ENCODE results near the gene S1PR4. TPM values are rescaled to one million over a fixed set of nuclear protein-coding genes. Genes with fewer than 3 reads are reported as not detected.

Gene S1PR4
- total and polyA plus RNA-seq, 2 of the 13 experiments (the other 11 are each of a cell fraction or from before 2014, with no cell fraction given): 0.07 to 0.09 TPM

DNA sequence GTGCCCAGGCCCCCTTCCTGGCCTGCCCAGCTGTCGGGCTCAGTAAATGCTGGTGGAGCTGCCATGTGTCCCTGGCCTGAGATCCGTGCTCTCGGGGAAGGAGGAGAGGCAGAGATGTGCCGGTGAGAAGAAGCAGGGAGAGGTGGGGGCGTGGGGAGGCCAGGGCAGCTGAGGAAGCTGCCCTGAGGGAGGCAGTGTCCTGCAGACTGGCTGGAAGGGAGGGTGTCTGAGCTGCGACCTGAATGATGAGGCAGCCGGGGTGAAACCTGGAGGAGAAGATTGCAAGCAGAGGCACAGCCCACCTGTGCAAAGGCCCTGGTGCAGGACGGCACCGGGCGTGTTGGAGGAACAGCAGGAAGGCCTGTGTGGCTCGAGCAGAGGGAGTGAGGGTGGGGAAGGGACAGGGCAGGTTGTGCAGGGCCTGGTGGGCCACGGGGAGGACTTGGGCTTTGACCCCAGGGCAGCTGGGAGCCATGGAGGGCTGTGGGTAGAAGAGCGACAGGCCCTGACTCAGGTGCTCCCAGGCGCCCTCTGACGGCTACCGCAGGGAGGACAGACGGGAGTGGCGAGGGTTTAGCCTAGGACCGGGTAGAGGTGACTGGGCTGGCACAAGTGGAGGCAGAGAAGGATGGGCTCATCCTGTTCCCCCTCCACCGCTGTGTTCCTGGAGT is 31.9 kb downstream of the S1PR4 start (continued):
- TF ChIP-seq NFIB (CRISPR knock-in tag; IDR thresholded peaks at IDR 0.05; ENCODE audit: borderline replicate concordance): no peak
- TF ChIP-seq, protein P1, sequence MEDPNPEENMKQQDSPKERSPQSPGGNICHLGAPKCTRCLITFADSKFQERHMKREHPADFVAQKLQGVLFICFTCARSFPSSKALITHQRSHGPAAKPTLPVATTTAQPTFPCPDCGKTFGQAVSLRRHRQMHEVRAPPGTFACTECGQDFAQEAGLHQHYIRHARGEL (CRISPR knock-in tag; IDR thresholded peaks at IDR 0.05): no peak
- TF ChIP-seq, protein P2, sequence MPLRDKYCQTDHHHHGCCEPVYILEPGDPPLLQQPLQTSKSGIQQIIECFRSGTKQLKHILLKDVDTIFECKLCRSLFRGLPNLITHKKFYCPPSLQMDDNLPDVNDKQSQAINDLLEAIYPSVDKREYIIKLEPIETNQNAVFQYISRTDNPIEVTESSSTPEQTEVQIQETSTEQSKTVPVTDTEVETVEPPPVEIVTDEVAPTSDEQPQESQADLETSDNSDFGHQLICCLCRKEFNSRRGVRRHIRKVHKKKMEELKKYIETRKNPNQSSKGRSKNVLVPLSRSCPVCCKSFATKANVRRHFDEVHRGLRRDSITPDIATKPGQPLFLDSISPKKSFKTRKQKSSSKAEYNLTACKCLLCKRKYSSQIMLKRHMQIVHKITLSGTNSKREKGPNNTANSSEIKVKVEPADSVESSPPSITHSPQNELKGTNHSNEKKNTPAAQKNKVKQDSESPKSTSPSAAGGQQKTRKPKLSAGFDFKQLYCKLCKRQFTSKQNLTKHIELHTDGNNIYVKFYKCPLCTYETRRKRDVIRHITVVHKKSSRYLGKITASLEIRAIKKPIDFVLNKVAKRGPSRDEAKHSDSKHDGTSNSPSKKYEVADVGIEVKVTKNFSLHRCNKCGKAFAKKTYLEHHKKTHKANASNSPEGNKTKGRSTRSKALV (CRISPR knock-in tag; IDR thresholded peaks at IDR 0.05): no peak
- TF ChIP-seq ZBTB7A (CRISPR knock-in tag; IDR thresholded peaks at IDR 0.05): no peak
- no peak for TF ChIP-seq HDAC1 (CRISPR knock-in tag; IDR thresholded peaks at IDR 0.05)
- TF ChIP-seq SMYD3 (CRISPR knock-in tag; IDR thresholded peaks at IDR 0.05): no peak
- TF ChIP-seq ZNF354B (CRISPR knock-in tag; IDR thresholded peaks at IDR 0.05): no peak
- TF ChIP-seq THAP11 (CRISPR knock-in tag; IDR thresholded peaks at IDR 0.05): 0 out of 2 replicates have a peak, but pooled peaks have one; percentile 16
- no peak for TF ChIP-seq NCOR1 (IDR thresholded peaks at IDR 0.05; ENCODE audit: borderline replicate concordance, low read length)
- no peak for TF ChIP-seq IKZF1 (IDR thresholded peaks at IDR 0.05)
- 0 out of 2 replicates have a peak, but pooled peaks have one; percentile 67 for TF ChIP-seq ZNF335 (CRISPR knock-in tag; IDR thresholded peaks at IDR 0.05)
- no peak for TF ChIP-seq PAF1 (CRISPR knock-in tag; IDR thresholded peaks at IDR 0.05)
- no peak for TF ChIP-seq SETDB1 (CRISPR knock-in tag; IDR thresholded peaks at IDR 0.05; ENCODE audit: borderline replicate concordance)
- TF ChIP-seq PHF8 (CRISPR knock-in tag; IDR thresholded peaks at IDR 0.05): no peak
- 0 out of 2 replicates have a peak, but pooled peaks have one; percentile 7 for TF ChIP-seq HNF4A (CRISPR knock-in tag; IDR thresholded peaks at IDR 0.05)
- TF ChIP-seq MTA1 (CRISPR knock-in tag; IDR thresholded peaks at IDR 0.05; ENCODE audit: borderline replicate concordance): no peak
- no peak for TF ChIP-seq HDAC6 (IDR thresholded peaks at IDR 0.05; ENCODE audit: low read depth, low read length)
- TF ChIP-seq MAFF (IDR thresholded peaks at IDR 0.05; ENCODE audit: low read depth, low read length): no peak
- TF ChIP-seq ZNF430 (CRISPR knock-in tag; IDR thresholded peaks at IDR 0.05): 0 out of 2 replicates have a peak, but pooled peaks have one; percentile 33
- TF ChIP-seq ATF7 (IDR thresholded peaks at IDR 0.05): no peak
- TF ChIP-seq ATF7 (CRISPR knock-in tag; IDR thresholded peaks at IDR 0.05): no peak
- TF ChIP-seq, protein P3, sequence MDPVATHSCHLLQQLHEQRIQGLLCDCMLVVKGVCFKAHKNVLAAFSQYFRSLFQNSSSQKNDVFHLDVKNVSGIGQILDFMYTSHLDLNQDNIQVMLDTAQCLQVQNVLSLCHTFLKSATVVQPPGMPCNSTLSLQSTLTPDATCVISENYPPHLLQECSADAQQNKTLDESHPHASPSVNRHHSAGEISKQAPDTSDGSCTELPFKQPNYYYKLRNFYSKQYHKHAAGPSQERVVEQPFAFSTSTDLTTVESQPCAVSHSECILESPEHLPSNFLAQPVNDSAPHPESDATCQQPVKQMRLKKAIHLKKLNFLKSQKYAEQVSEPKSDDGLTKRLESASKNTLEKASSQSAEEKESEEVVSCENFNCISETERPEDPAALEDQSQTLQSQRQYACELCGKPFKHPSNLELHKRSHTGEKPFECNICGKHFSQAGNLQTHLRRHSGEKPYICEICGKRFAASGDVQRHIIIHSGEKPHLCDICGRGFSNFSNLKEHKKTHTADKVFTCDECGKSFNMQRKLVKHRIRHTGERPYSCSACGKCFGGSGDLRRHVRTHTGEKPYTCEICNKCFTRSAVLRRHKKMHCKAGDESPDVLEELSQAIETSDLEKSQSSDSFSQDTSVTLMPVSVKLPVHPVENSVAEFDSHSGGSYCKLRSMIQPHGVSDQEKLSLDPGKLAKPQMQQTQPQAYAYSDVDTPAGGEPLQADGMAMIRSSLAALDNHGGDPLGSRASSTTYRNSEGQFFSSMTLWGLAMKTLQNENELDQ (CRISPR knock-in tag; IDR thresholded peaks at IDR 0.05; ENCODE audit: borderline replicate concordance): no peak
- TF ChIP-seq JARID2 (CRISPR knock-in tag; IDR thresholded peaks at IDR 0.05; ENCODE audit: insufficient replicate concordance): no peak
- no peak for TF ChIP-seq ZNF816 (CRISPR knock-in tag; IDR thresholded peaks at IDR 0.05; ENCODE audit: borderline replicate concordance)
- TF ChIP-seq ZNF326 (CRISPR knock-in tag; IDR thresholded peaks at IDR 0.05; ENCODE audit: borderline replicate concordance): 0 out of 2 replicates have a peak, but pooled peaks have one; percentile 11
- no peak for TF ChIP-seq TAF1 (CRISPR knock-in tag; IDR thresholded peaks at IDR 0.05)
- TF ChIP-seq, protein P4, sequence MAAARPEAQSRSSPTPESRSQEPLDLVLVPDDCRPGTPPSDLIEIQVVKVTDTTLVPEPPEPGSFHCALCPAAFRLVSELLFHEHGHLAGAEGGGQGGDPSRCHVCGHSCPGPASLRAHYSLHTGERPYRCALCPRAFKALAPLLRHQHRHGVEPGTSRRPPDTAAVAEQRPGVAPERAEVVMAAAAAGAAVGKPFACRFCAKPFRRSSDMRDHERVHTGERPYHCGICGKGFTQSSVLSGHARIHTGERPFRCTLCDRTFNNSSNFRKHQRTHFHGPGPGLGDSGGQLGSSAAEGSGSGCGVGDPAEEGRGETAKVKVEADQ (CRISPR knock-in tag; IDR thresholded peaks at IDR 0.05; ENCODE audit: borderline replicate concordance): no peak

All from HepG2 (cell line).